GM12874 (cell line): Measurements from ENCODE around the gene PDZD4.

ENCODE experiments used
- CTCF ChIP-seq: IDR thresholded peaks from 2 replicates; pipeline ENCODE4 v1.5.1; 2011; ENCODE audit warnings: low read depth, mild to moderate bottlenecking, control low read depth, low read length, moderate library complexity; ENCODE audit not compliant: insufficient read depth

Gene PDZD4

DNA sequence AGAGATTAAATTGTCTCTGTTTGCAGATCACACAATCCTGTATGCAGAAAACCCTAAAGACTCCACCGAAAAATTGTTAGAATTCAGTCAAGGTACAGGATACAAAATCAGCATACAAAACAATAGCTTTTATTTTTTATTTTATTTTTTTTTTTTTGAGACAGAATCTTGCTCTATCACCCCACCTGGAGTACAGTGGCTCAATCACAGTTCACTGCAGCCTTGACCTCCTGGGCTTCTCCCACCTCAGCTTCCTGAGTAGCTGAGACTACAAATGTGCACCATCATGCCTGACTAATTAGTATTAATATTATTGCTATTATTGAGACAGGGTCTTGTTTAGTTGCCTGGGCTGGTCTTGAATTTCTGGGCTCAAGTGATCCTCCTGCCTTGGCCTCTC is 75.2 kb downstream of the PDZD4 start:
- TF ChIP-seq CTCF = no peak
